Neural cell (in vitro differentiated cells): ENCODE results near the gene MED1. TPM values are rescaled to one million over a fixed set of nuclear protein-coding genes. Genes with fewer than 3 reads are reported as not detected.
"Not testable (repeated sequence)": the region's sequence is repeated elsewhere in the genome, so short reads cannot be mapped to it uniquely, and the experiment has no call there.

Source experiments
- H2AFZ ChIP-seq: fragments of 200-600, 300-800 bp; sonication (generic), shearing (Covaris generic); 2 replicates; pipeline ENCODE4 v1.6.0; 2014; ENCODE audit warnings: low read depth, mild to moderate bottlenecking, antibody characterized with exemption, low read length, moderate library complexity
- H3F3A ChIP-seq: fragments of 200-600 bp; shearing (Covaris generic); 2 replicates; pipeline ENCODE4 v1.6.1; 2016; ENCODE audit warnings: mild to moderate bottlenecking, moderate library complexity, mixed read lengths, antibody characterized with exemption, low read length; ENCODE audit not compliant: insufficient read depth, poor library complexity, severe bottlenecking
- H3K27ac ChIP-seq: fragments of 200-600, 300-800 bp; sonication (generic), shearing (Covaris generic); 2 replicates; pipeline ENCODE4 v1.5.1; 2014; ENCODE audit warnings: mild to moderate bottlenecking, low read length, moderate library complexity
- H3K27me3 ChIP-seq: fragments of 300-800, 200-600 bp; sonication (generic), shearing (Covaris generic); 2 replicates; pipeline ENCODE4 v1.6.0; 2014; ENCODE audit warnings: mild to moderate bottlenecking, low read depth, low read length, moderate library complexity; ENCODE audit not compliant: insufficient read depth
- H3K36me3 ChIP-seq: fragments of 300-800, 200-600 bp; sonication (generic), shearing (Covaris generic); 2 replicates; pipeline ENCODE4 v1.5.1; 2014; ENCODE audit warnings: mild to moderate bottlenecking, antibody characterized with exemption, low read length, moderate library complexity; ENCODE audit not compliant: insufficient read depth
- H3K4me2 ChIP-seq: fragments of 300-800, 200-600 bp; sonication (generic), shearing (Covaris generic); 2 replicates; pipeline ENCODE4 v1.6.0; 2014; ENCODE audit warnings: mild to moderate bottlenecking, low read length
- H3K4me3 ChIP-seq: fragments of 300-800, 200-600 bp; sonication (generic), shearing (Covaris generic); 2 replicates; pipeline ENCODE4 v1.5.1; 2014; ENCODE audit warnings: mild to moderate bottlenecking, low read length, moderate library complexity
- H3K79me2 ChIP-seq: fragments of 200-600 bp; shearing (Covaris generic); replicated peaks from 2 replicates; pipeline ENCODE4 v1.6.0; 2014; ENCODE audit warnings: mild to moderate bottlenecking, low read length, moderate library complexity; ENCODE audit not compliant: insufficient read depth
- H3K9ac ChIP-seq: fragments of 300-800, 200-600 bp; sonication (generic), shearing (Covaris generic); 2 replicates; pipeline ENCODE4 v1.6.1; 2016; ENCODE audit warnings: mild to moderate bottlenecking, low read length, mixed read lengths
- H3K9me2 ChIP-seq: fragments of 200-600 bp; shearing (Covaris generic); 2 replicates; pipeline ENCODE4 v1.6.1; 2016; ENCODE audit warnings: mild to moderate bottlenecking, low read length, mixed read lengths; ENCODE audit not compliant: insufficient read depth
- H3K9me3 ChIP-seq: fragments of 200-600, 300-800 bp; sonication (generic), shearing (Covaris generic); 2 replicates; pipeline ENCODE4 v1.6.1; 2016; ENCODE audit warnings: mild to moderate bottlenecking, mixed run types, low read length, moderate library complexity, mixed read lengths
- H4K20me1 ChIP-seq: fragments of 200-600 bp; shearing (Covaris generic); 2 replicates; pipeline ENCODE4 v1.6.1; 2016; ENCODE audit warnings: mild to moderate bottlenecking, mixed run types; ENCODE audit not compliant: insufficient read depth
- CTCF ChIP-seq: fragments of 450-650 bp; IDR thresholded peaks from 2 replicates; pipeline ENCODE4 v1.5.1; 2014; ENCODE audit warnings: antibody characterized with exemption, mild to moderate bottlenecking, moderate library complexity; ENCODE audit not compliant: poor library complexity, severe bottlenecking
- EP300 ChIP-seq: fragments of 450-650 bp; conservative IDR thresholded peaks from 2 replicates; pipeline ENCODE4 v1.6.1; 2014; ENCODE audit warnings: antibody characterized with exemption, mild to moderate bottlenecking, moderate library complexity; ENCODE audit not compliant: poor library complexity, severe bottlenecking
- EZH2 ChIP-seq: fragments of 200-600, 300-800 bp; shearing (Covaris generic), sonication (generic); IDR thresholded peaks from 2 replicates; pipeline ENCODE4 v1.6.1; 2014; ENCODE audit warnings: antibody characterized with exemption, low read length, borderline replicate concordance, mild to moderate bottlenecking; ENCODE audit not compliant: insufficient read depth, poor library complexity, severe bottlenecking
- MXI1 ChIP-seq: fragments of 450-650 bp; conservative IDR thresholded peaks from 2 replicates; pipeline ENCODE4 v1.6.1; 2014; ENCODE audit warnings: antibody characterized with exemption, mild to moderate bottlenecking; ENCODE audit not compliant: poor library complexity, severe bottlenecking
- POLR2AphosphoS5 ChIP-seq: IDR thresholded peaks from 2 replicates; pipeline ENCODE4 v1.6.1; 2012
- RAD21 ChIP-seq: fragments of 450-650 bp; conservative IDR thresholded peaks from 2 replicates; pipeline ENCODE4 v1.6.1; 2014; ENCODE audit warnings: antibody characterized with exemption, mild to moderate bottlenecking, moderate library complexity
- REST ChIP-seq: IDR thresholded peaks from 2 replicates; pipeline ENCODE4 v1.6.1; 2012; ENCODE audit warnings: borderline replicate concordance
- SMC3 ChIP-seq: fragments of 450-650 bp; conservative IDR thresholded peaks from 2 replicates; pipeline ENCODE4 v1.6.1; 2014; ENCODE audit warnings: antibody characterized with exemption, mild to moderate bottlenecking, moderate library complexity; ENCODE audit not compliant: poor library complexity
- TAF1 ChIP-seq: IDR thresholded peaks from 2 replicates; pipeline ENCODE4 v1.6.1; 2012; ENCODE audit warnings: low read depth
- polyA plus RNA-seq: library from polyadenylated mRNA; depleted of rRNA; stranded (reverse); fragments of >200 nt; gene quantifications from 2 replicates; pipeline ENCODE4 v1.2.3, GENCODE V29; 2014

The MED1 gene
- polyA plus RNA-seq, 1 donor from 2014 or later = 18.7 TPM

- Histone ChIP-seq H3K27ac (no peak overlapping the region), H3K27me3 (no peaks in the 10 kb centered on the region), H3K9ac (no peak overlapping the region), H3K36me3 (no peaks in the 10 kb centered on the region), H3K79me2 (peaks cover 10% of the 10 kb centered on the region), H3K9me3 (no peaks in the 10 kb centered on the region), H3F3A (no peaks in the 10 kb centered on the region), H3K9me2 (no peaks in the 10 kb centered on the region), H2AFZ (no peak overlapping the region), H4K20me1 (no peaks in the 10 kb centered on the region), H3K4me3 (no peak overlapping the region), H3K4me2 (no peak overlapping the region)
- TF ChIP-seq CTCF = no peak
- no peak for TF ChIP-seq POLR2AphosphoS5
- TF ChIP-seq RAD21 = no peak
- no peak for TF ChIP-seq EZH2
- TF ChIP-seq EP300 = no peak
- no peak for TF ChIP-seq MXI1
- no peak for TF ChIP-seq TAF1
- no peak for TF ChIP-seq REST
- TF ChIP-seq SMC3 = no peak
These were observed 33.1 kb upstream of the MED1 start for GRCh38 chr17:39484178-39484577.

- no peaks in the 10 kb centered on the region for H3K36me3 ChIP-seq
- no peaks in the 10 kb centered on the region for H3K9me2 ChIP-seq
- H3K27me3 ChIP-seq = no peaks in the 10 kb centered on the region
- peaks cover 12% of the 10 kb centered on the region for H3K79me2 ChIP-seq
- TF ChIP-seq SMC3 (no peak), EZH2 (no peak), RAD21 (no peak), CTCF (no peak), POLR2AphosphoS5 (no peak), TAF1 (no peak), EP300 (no peak), REST (no peak), MXI1 (no peak)
- no peak overlapping the region for H3K4me2 ChIP-seq
- H2AFZ ChIP-seq = no peak overlapping the region
- no peak overlapping the region for H3K27ac ChIP-seq
- no peaks in the 10 kb centered on the region for H3F3A ChIP-seq
- no peaks in the 10 kb centered on the region for H3K9me3 ChIP-seq
- H3K4me3 ChIP-seq = no peak overlapping the region
- H3K9ac ChIP-seq = no peak overlapping the region
- no peaks in the 10 kb centered on the region for H4K20me1 ChIP-seq
These were observed 32.4 kb upstream of the MED1 start for GRCh38 chr17:39483506-39483905.

GRCh38 chr17:39479631-39480030 is 28.6 kb upstream of the MED1 start:
- H4K20me1 ChIP-seq, H3K9me2 ChIP-seq, H2AFZ ChIP-seq, H3K9me3 ChIP-seq, H3K27me3 ChIP-seq, H3K4me3 ChIP-seq, H3K79me2 ChIP-seq, H3K36me3 ChIP-seq, H3K9ac ChIP-seq, H3K27ac ChIP-seq, H3F3A ChIP-seq, H3K4me2 ChIP-seq: not testable (repeated sequence)
